HG03280 (cell line): Measurements from ENCODE around the gene NFU1.

ENCODE experiments used
- ATAC-seq: cut with Tn5 transposase; IDR thresholded peaks from one replicate; pipeline ENCODE4 v1.9.1; 2021; ENCODE audit warnings: mild to moderate bottlenecking, moderate library complexity; ENCODE audit not compliant: unreplicated experiment

Gene NFU1

GRCh38 chr2:69353360-69353759 lies 83.9 kb downstream of the NFU1 start:
- no peak for ATAC-seq

GRCh38 chr2:69348781-69349180 lies 88.5 kb downstream of the NFU1 start:
- ATAC-seq, result no peak
